ENCODE data around the gene PGP. TPM values are rescaled to one million over a fixed set of nuclear protein-coding genes. Genes with fewer than 3 reads are reported as not detected.

Gene PGP
- total and polyA plus RNA-seq, 8 donors = 9.3 to 90.4 (median 11.3) TPM

DNA sequence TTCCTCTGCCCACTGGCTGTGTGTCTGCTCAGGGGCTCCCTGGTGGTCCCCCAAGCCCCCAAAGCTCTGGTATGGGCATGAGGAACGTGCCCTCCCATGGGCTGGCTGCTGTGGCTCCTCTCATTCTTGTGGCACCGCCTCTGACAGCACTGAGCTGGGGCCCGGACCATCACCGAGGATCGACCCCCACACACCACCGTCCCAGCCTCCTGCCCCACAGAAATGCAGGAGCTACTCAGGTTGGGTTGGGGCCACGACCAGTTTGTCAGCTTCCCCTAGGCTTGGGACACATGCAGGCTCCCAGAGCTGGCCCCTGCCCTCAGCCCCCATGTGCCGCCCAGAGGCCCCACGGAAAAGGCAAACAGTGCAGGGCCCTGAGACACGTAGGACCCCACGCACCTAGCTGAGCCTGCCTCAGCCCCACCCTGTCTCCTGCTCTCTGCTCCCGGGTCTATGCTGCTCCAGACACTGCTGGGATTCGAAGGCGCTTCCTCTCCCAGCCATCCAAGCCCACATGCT lies 15.0 kb downstream of the PGP start:
- TF ChIP-seq EP300 (IDR thresholded peaks at IDR 0.05) (no peak), POLR2A (IDR thresholded peaks at IDR 0.05) (no peak)
- Histone ChIP-seq H3K4me1 (peaks cover 17 to 22% (median 20%) of the 10 kb centered on the region in 4 donors), H3K27me3 (peaks cover 6 to 45% (median 30%) of the 10 kb centered on the region in 3 donors), H3K27ac (no peak overlapping the region), H3K9me3 (no peaks in the 10 kb centered on the region), H3K36me3 (no peaks in the 10 kb centered on the region), H3K4me3 (no peak overlapping the region)
- intact Hi-C loops (cut with DNase I; ENCODE audit: low total_unique reads) = loop anchor here (10.0 kb wide), 2 partner anchors 55 to 295 kb away; partner anchors contain the start of gene ECI1
- no peak for DNase-seq
- WGBS, 5 donors = 55 to 69% (median 57%) methylated on average over 9 to 14 of the region's 14 CpGs

DNA sequence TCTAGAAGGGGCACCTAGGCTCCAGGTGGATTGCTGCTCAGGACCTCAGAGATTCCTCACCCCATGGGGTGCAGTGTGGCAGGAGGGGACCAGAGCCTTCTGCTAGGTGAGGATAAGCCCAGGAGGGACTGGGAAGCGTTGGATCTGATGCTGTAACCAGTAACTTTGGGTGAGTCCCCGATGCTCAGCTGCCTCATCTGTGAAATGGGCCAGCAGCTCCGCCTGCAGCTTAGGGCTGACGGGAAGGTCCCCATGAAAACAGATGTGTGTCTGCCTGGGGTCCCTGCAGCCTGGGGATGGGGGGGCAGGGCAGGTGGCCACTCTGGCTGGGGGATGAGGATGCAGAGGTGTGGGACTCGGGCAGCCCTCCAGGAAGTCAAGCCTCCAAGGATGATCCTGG lies 15.5 kb downstream of the PGP start:
- Histone ChIP-seq H3K4me1 (peaks cover 13 to 21% (median 19%) of the 10 kb centered on the region in 4 donors), H3K4me3 (no peak overlapping the region), H3K9me3 (no peaks in the 10 kb centered on the region), H3K36me3 (no peaks in the 10 kb centered on the region), H3K27ac (no peak overlapping the region), H3K27me3 (peaks cover 6 to 51% (median 36%) of the 10 kb centered on the region in 3 donors)
- intact Hi-C loops (cut with DNase I; ENCODE audit: low total_unique reads) = loop anchor here (10.0 kb wide), 1 partner anchor 296 kb away; no protein-coding TSS in a partner anchor
- TF ChIP-seq EP300 (IDR thresholded peaks at IDR 0.05) (no peak), CTCF (IDR thresholded peaks at IDR 0.05) (no peak), POLR2AphosphoS5 (IDR thresholded peaks at IDR 0.05) (no peak), POLR2A (IDR thresholded peaks at IDR 0.05) (no peak)
- no peak for DNase-seq
- 62 to 90% (median 77%) methylated on average over 4 to 5 of the region's 5 CpGs for WGBS, 5 donors

- no peak for TF ChIP-seq POLR2AphosphoS5 (IDR thresholded peaks at IDR 0.05)
- TF ChIP-seq EP300 (IDR thresholded peaks at IDR 0.05) = no peak
- no peak for TF ChIP-seq POLR2A (IDR thresholded peaks at IDR 0.05)
- no peak for TF ChIP-seq CTCF (IDR thresholded peaks at IDR 0.05)
- Histone ChIP-seq H3K4me1 (peaks cover 13 to 21% (median 19%) of the 10 kb centered on the region in 4 donors), H3K36me3 (no peaks in the 10 kb centered on the region), H3K4me3 (no peak overlapping the region), H3K27ac (no peak overlapping the region), H3K27me3 (peaks cover 6 to 59% (median 37%) of the 10 kb centered on the region in 3 donors), H3K9me3 (no peaks in the 10 kb centered on the region)
- DNase-seq = no peak
- intact Hi-C loops (cut with DNase I; ENCODE audit: low total_unique reads) = loop anchor here (10.0 kb wide), 1 partner anchor 297 kb away; no protein-coding TSS in a partner anchor
- WGBS, 5 donors = 47 to 67% (median 57%) methylated on average over 4 of the region's 4 CpGs
Measured at GRCh38 chr16:2198283-2198682, 16.4 kb downstream of the PGP start.

GRCh38 chr16:2197765-2198164 lies 16.9 kb downstream of the PGP start:
- H3K4me3 ChIP-seq = no peak overlapping the region
- no peak for DNase-seq
- 76 to 88% (median 83%) methylated on average over 6 of the region's 6 CpGs for WGBS, 5 donors
- intact Hi-C loops (cut with DNase I; ENCODE audit: low total_unique reads) = loop anchor here (10.0 kb wide), 1 partner anchor 297 kb away; no protein-coding TSS in a partner anchor
- H3K9me3 ChIP-seq = no peaks in the 10 kb centered on the region
- TF ChIP-seq CTCF (IDR thresholded peaks at IDR 0.05) (no peak), EP300 (IDR thresholded peaks at IDR 0.05) (no peak), POLR2A (IDR thresholded peaks at IDR 0.05) (no peak), POLR2AphosphoS5 (IDR thresholded peaks at IDR 0.05) (no peak)
- H3K4me1 ChIP-seq = peaks cover 13 to 21% (median 19%) of the 10 kb centered on the region in 4 donors
- no peaks in the 10 kb centered on the region for H3K36me3 ChIP-seq
- peaks cover 6 to 59% (median 37%) of the 10 kb centered on the region in 3 donors for H3K27me3 ChIP-seq
- no peak overlapping the region for H3K27ac ChIP-seq
